Heart right ventricle (tissue), 16 donors: ENCODE results near the gene SMARCA2. TPM values are rescaled to one million over a fixed set of nuclear protein-coding genes. Genes with fewer than 3 reads are reported as not detected.
A peak's percentile ranks its signal among the peaks of the same experiment; 100 is the strongest.

Experiments
- ATAC-seq, 8 donors: fragments of 200-7000 bp; cut with Tn5 transposase; one replicate each; pipeline ENCODE4 v1.9.1; 2020; ENCODE audit warnings: mild to moderate bottlenecking in 8 of 8, moderate library complexity in 8 of 8, moderate number of reproducible peaks in 1 of 8
- DNase-seq, 2 donors: peaks; one replicate each; pipeline ENCODE4 v3.0.0-alpha.2; 2020
- H3K27ac ChIP-seq, 10 donors: fragments of 200-600 bp; sonication (generic) in 2 of 10; one replicate each; pipeline versions ENCODE4 v1.5.0 to v1.8.0; 2020 to 2022; ENCODE audit warnings: mild to moderate bottlenecking in 3 of 10
- H3K27me3 ChIP-seq, 7 donors: fragments of 200-600 bp; one replicate each; pipeline ENCODE4 v1.8.0; 2021 to 2022; ENCODE audit warnings: mild to moderate bottlenecking in 2 of 7
- H3K36me3 ChIP-seq, 9 donors: fragments of 200-600 bp; sonication (generic) in 1 of 9; one replicate each; pipeline versions ENCODE4 v1.5.0 to v1.8.0; 2020 to 2022; ENCODE audit warnings: mild to moderate bottlenecking in 2 of 9
- H3K4me1 ChIP-seq, 9 donors: fragments of 200-600 bp; sonication (generic) in 1 of 9; one replicate each; pipeline versions ENCODE4 v1.5.0 to v1.8.0; 2020 to 2022; ENCODE audit warnings: mild to moderate bottlenecking in 4 of 9
- H3K4me3 ChIP-seq, 10 donors: fragments of 200-600 bp; sonication (generic) in 2 of 10; one replicate each; pipeline versions ENCODE4 v1.5.0 to v1.8.0; 2020 to 2022; ENCODE audit warnings: mild to moderate bottlenecking in 7 of 10, moderate library complexity in 2 of 10
- H3K9me3 ChIP-seq, 11 donors: fragments of 200-600 bp in 10 of 11; sonication (generic) in 2 of 11; one replicate each; pipeline versions ENCODE4 v1.5.0 to v1.8.0; 2013 to 2022; ENCODE audit warnings: mild to moderate bottlenecking in 2 of 11, control low read depth in 1 of 11, moderate library complexity in 1 of 11
- WGBS, 2 donors: extraction: QIAGEN DNeasy Blood & Tissue Kit; methylation state at CpG; one replicate each; pipeline ENCODE4 v1.1.7; 2013; ENCODE audit warnings: inconsistent platforms in 1 of 2; 5-methylcytosine and 5-hydroxymethylcytosine counted together
- intact Hi-C, 10 donors: fragments of 100-400 bp; cut with DNase I; formaldehyde crosslinking; loops; one replicate each; pipeline versions ENCODE4 v1.11.1 to v1.14.2; 2022
- polyA plus RNA-seq, 2 donors: library from polyadenylated mRNA; stranded (reverse); fragments of 200-250 nt; gene quantifications; one replicate each; pipeline ENCODE4 v1.2.3, GENCODE V29; 2013
- total RNA-seq, 10 donors: library from RNA; stranded (reverse); fragmentation: NEBNext Ultra II Directional in 3 of 10; extraction: Animal tissue kit (Norgen Biotek cat#: 25700) in 3 of 10; gene quantifications; one replicate each; pipeline versions ENCODE4 v1.2.1 to v1.2.4, GENCODE V29; 2021 to 2023
- TF ChIP-seq, protein P1 (sequence below), 9 donors: fragments of 200-600 bp; sonication (generic) in 2 of 9; IDR thresholded peaks; one replicate each; pipeline versions ENCODE4 v1.5.0 to v1.8.0; 2021 to 2022; ENCODE audit warnings: antibody characterized with exemption in 9 of 9, mild to moderate bottlenecking in 5 of 9, moderate library complexity in 1 of 9
- donor health status: Arrhythmogenic right ventricular cardiomyopathy.
- donor health status: ischemic (EF 13 %, LVEDD 7.1; RV severe dilation, severe dysfunction).
- donor health status: healthy with polysubstance abuse.
- donor health status: DM: no; HTN: yes; CAD: no.
- donor health status: DM: no; HTN: no; CAD: no.
- donor health status: ischemic (EF 25% LVEDD 6.9; RV normal size, moderate dysfunction).
- donor health status: ischemic (EF 25% LVEDD 5.7; RV mildly dilated, moderate dysfunction).
- donor health status: healthy.
- donor health status: DM: yes; HTN: yes; CAD: no.
- donor health status: Ischemic cardiomyopathy.
- donor health status: ischemic (EF 35%, LVEDD 5.7; RV mildly dilated, moderate dysfunction).
- donor health status: nonischemic (EF 11% LVEDD 7.7; RV severe dilation, severe dysfunction).
- donor health status: DM: yes; HTN: yes; CAD: no.
- donor health status: PGD.
- donor health status: ischemic (EF 29% LVEDD 5.4; RV normal size, mild dysfunction).
- donor health status: nonischemic (EF 23%, LVEDD 6.1; RV moderate dilation, normal function).

The SMARCA2 gene
- total and polyA plus RNA-seq, 12 donors, result 26.5 to 140 (median 105) TPM

GRCh38 chr9:2228132-2228531, 213.0 kb downstream of the SMARCA2 start:
- Histone ChIP-seq H3K4me1 (peaks cover 0 to 27% (median 17%) of the 10 kb centered on the region in 9 donors), H3K27ac (no peak overlapping the region), H3K9me3 (peaks cover 0 to 2% (median 0%) of the 10 kb centered on the region in 11 donors), H3K36me3 (no peaks in the 10 kb centered on the region), H3K4me3 (no peak overlapping the region), H3K27me3 (no peaks in the 10 kb centered on the region)
- peak in 3 of 8 donors; percentile 31 to 41 (median 32) for ATAC-seq
- peak in 1 of 2 donors; percentile 33 for DNase-seq
- TF ChIP-seq, protein P1, sequence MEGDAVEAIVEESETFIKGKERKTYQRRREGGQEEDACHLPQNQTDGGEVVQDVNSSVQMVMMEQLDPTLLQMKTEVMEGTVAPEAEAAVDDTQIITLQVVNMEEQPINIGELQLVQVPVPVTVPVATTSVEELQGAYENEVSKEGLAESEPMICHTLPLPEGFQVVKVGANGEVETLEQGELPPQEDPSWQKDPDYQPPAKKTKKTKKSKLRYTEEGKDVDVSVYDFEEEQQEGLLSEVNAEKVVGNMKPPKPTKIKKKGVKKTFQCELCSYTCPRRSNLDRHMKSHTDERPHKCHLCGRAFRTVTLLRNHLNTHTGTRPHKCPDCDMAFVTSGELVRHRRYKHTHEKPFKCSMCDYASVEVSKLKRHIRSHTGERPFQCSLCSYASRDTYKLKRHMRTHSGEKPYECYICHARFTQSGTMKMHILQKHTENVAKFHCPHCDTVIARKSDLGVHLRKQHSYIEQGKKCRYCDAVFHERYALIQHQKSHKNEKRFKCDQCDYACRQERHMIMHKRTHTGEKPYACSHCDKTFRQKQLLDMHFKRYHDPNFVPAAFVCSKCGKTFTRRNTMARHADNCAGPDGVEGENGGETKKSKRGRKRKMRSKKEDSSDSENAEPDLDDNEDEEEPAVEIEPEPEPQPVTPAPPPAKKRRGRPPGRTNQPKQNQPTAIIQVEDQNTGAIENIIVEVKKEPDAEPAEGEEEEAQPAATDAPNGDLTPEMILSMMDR (IDR thresholded peaks at IDR 0.05), result peak in 7 of 9 donors; percentile 28 to 54 (median 40)
- WGBS, 2 donors, result 36 to 41% methylated on average over 2 of the region's 2 CpGs
- intact Hi-C loops, result no loop called here

- Histone ChIP-seq H3K4me3 (no peak overlapping the region), H3K27me3 (no peaks in the 10 kb centered on the region), H3K4me1 (peaks cover 0 to 27% (median 17%) of the 10 kb centered on the region in 9 donors), H3K9me3 (no peaks in the 10 kb centered on the region), H3K36me3 (no peaks in the 10 kb centered on the region), H3K27ac (peak overlapping the region in 5 of 10 donors; percentile 7 to 54 (median 41))
- WGBS, 2 donors, result 84 to 85% methylated on average over 2 of the region's 2 CpGs
- ATAC-seq, result no peak
- intact Hi-C loops, result no loop called here
- no peak for DNase-seq
- TF ChIP-seq, protein P1 (IDR thresholded peaks at IDR 0.05), result no peak
Observed at GRCh38 chr9:2228641-2229040, 213.5 kb downstream of the SMARCA2 start.

DNA sequence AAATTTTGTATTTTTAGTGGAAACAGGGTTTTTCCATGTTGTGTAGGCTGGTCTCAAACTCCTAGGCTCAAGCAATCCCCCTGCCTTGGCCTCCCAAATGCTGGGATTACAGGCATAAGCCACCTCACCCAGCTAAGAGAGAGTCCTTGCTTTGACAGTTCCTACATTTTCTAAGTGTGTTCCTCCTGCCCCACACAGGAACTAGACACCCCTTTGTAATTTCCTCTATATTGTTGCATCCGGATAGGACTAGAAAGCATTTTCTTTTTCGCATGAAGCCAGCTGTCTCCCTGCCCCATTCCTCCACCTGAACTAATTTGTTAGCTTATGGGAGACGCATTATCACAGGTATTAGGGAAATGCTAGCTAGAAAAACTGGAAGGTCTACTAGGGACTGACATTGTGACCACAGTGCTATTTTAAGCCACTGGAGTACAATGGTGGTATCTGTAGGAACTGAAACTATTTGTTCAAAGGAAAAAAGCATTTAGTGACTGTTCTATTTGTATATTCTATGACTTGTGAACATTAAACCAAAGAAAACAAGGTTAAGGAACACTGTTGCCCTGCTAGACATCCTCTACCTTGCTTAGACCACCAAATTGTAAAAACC, 214.1 kb downstream of the SMARCA2 start:
- TF ChIP-seq, protein P1 (IDR thresholded peaks at IDR 0.05), result no peak
- WGBS, 2 donors, result 49 to 62% methylated on average over 3 of the region's 3 CpGs
- Histone ChIP-seq H3K36me3 (no peaks in the 10 kb centered on the region), H3K4me3 (no peak overlapping the region), H3K4me1 (peaks cover 0 to 28% (median 19%) of the 10 kb centered on the region in 9 donors), H3K9me3 (no peaks in the 10 kb centered on the region), H3K27me3 (no peaks in the 10 kb centered on the region), H3K27ac (peak overlapping the region in 8 of 10 donors; percentile 7 to 54 (median 36))
- ATAC-seq (peak in 5 of 8 donors; percentile 32 to 83 (median 62)), DNase-seq (no peak)
- intact Hi-C loops, result no loop called here

DNA sequence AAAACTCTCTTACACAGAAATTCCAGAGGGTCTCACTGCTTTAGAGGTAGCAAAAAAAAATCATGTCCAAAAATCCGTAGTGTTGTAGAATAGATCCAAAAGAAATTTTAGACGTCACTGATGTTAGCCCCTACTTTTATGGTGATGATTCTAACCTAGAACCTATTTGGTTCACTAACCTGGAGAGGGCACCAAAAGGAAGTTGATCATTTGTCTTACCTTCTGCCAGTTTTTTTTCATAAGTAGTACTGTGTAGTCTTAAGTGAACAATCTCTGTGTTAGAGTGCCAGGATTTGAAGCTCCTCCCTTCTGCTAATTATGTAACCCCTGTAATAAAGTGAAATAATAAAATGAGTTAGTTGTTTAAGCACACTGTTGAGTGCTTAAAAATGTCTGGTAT, 215.2 kb downstream of the SMARCA2 start:
- intact Hi-C loops, result loop anchor here in 1 of 10 donors (10.0 kb wide), 1 partner anchor 604 kb away; no protein-coding TSS in a partner anchor
- WGBS, 2 donors, result 94 to 95% methylated on average over 2 of the region's 2 CpGs
- H3K27ac ChIP-seq, result peak overlapping the region in 1 of 10 donors; percentile 48
- H3K9me3 ChIP-seq, result no peaks in the 10 kb centered on the region
- no peaks in the 10 kb centered on the region for H3K36me3 ChIP-seq
- DNase-seq (no peak), ATAC-seq (no peak)
- no peaks in the 10 kb centered on the region for H3K27me3 ChIP-seq
- H3K4me3 ChIP-seq, result no peak overlapping the region
- TF ChIP-seq, protein P1 (IDR thresholded peaks at IDR 0.05), result peak in 1 of 9 donors; percentile 13
- peaks cover 0 to 37% (median 25%) of the 10 kb centered on the region in 9 donors for H3K4me1 ChIP-seq
